ENCODE results near the gene PTPRM.

DNA sequence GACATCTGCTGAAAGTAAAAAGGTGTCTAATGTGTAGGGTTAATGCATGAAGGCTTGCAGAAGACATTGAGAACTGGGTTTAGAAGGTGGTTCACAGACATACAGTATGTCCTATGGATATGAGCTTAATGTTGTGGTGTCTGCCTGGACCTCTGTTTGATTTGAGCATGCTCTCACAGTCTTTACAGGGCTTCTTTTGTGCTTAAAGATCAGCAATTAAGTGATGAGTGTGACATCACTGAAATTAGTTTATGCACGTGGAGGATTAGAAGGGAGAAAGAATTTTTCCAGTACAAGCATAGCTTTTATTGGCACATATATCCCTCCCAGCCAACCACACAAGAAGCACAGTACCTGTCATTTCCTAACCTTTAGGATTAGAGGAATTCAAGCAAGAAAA, 674.6 kb downstream of the PTPRM start:
- TF ChIP-seq, protein P1, sequence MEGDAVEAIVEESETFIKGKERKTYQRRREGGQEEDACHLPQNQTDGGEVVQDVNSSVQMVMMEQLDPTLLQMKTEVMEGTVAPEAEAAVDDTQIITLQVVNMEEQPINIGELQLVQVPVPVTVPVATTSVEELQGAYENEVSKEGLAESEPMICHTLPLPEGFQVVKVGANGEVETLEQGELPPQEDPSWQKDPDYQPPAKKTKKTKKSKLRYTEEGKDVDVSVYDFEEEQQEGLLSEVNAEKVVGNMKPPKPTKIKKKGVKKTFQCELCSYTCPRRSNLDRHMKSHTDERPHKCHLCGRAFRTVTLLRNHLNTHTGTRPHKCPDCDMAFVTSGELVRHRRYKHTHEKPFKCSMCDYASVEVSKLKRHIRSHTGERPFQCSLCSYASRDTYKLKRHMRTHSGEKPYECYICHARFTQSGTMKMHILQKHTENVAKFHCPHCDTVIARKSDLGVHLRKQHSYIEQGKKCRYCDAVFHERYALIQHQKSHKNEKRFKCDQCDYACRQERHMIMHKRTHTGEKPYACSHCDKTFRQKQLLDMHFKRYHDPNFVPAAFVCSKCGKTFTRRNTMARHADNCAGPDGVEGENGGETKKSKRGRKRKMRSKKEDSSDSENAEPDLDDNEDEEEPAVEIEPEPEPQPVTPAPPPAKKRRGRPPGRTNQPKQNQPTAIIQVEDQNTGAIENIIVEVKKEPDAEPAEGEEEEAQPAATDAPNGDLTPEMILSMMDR (IDR thresholded peaks at IDR 0.05), result no peak
- TF ChIP-seq ESRRA (CRISPR knock-in tag; IDR thresholded peaks at IDR 0.05; ENCODE audit: borderline replicate concordance) (no peak), SMAD3 (CRISPR knock-in tag; IDR thresholded peaks at IDR 0.05; ENCODE audit: borderline replicate concordance) (no peak), MYBL2 (CRISPR knock-in tag; IDR thresholded peaks at IDR 0.05) (no peak), SMAD4 (CRISPR knock-in tag; IDR thresholded peaks at IDR 0.05) (no peak)
- TF ChIP-seq, protein P2, sequence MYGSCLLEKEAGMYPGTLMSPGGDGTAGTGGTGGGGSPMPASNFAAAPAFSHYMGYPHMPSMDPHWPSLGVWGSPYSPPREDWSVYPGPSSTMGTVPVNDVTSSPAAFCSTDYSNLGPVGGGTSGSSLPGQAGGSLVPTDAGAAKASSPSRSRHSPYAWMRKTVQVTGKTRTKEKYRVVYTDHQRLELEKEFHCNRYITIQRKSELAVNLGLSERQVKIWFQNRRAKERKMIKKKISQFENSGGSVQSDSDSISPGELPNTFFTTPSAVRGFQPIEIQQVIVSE (CRISPR knock-in tag; IDR thresholded peaks at IDR 0.05; ENCODE audit: borderline replicate concordance), result no peak
